GM23338 (cell line): Measurements from ENCODE around the gene RXRA. TPM values are rescaled to one million over a fixed set of nuclear protein-coding genes. Genes with fewer than 3 reads are reported as not detected.

Experiments used
- EZH2 ChIP-seq: fragments of 200-600 bp; sonication (generic); IDR thresholded peaks from one replicate; pipeline ENCODE4 v1.8.0; 2017; ENCODE audit warnings: antibody characterized with exemption, mild to moderate bottlenecking, low read depth; ENCODE audit not compliant: unreplicated experiment
- JUNB ChIP-seq: IDR thresholded peaks from one replicate; pipeline ENCODE4 v1.6.1; 2016; ENCODE audit warnings: antibody characterized with exemption; ENCODE audit not compliant: unreplicated experiment
- POLR2AphosphoS5 ChIP-seq: IDR thresholded peaks from 2 replicates; pipeline ENCODE4 v1.6.1; 2016; ENCODE audit warnings: antibody characterized with exemption, low read depth
- ZNF114 ChIP-seq: fragments of 250-450 bp; sonication (Bioruptor Pico); IDR thresholded peaks from 2 replicates; pipeline ENCODE4 v1.5.0; 2020; ENCODE audit warnings: mild to moderate bottlenecking, moderate library complexity
- ZNF331 ChIP-seq: fragments of 250-450 bp; sonication (Bioruptor Pico); IDR thresholded peaks from 2 replicates; pipeline ENCODE4 v1.5.0; 2020; ENCODE audit warnings: low read depth, mild to moderate bottlenecking, moderate library complexity
- ZNF462 ChIP-seq: fragments of 250-450 bp; sonication (Bioruptor Pico); IDR thresholded peaks from 2 replicates; pipeline ENCODE4 v1.5.0; 2020; ENCODE audit warnings: mild to moderate bottlenecking, moderate library complexity
- polyA plus RNA-seq: library from polyadenylated mRNA; unstranded; fragments of >200 nt; fragmentation: Nextera tagmentation; extraction: Ambion mirVana; gene quantifications from 2 replicates; pipeline ENCODE4 v1.2.1, GENCODE V29; 2016
- total RNA-seq: library from RNA; depleted of rRNA; stranded (reverse); fragments of >200 nt; shearing (Covaris generic); gene quantifications from 2 replicates; pipeline ENCODE4 v1.2.3, GENCODE V29; 2014
- TF ChIP-seq, protein P1 (sequence below), 2 experiments: fragments of 200-600 bp in 1 of 2; sonication (generic) in 1 of 2; conservative IDR thresholded peaks; 2 replicates each; pipeline versions ENCODE4 v1.5.1 to v1.6.1; 2016 to 2017; ENCODE audit warnings: antibody characterized with exemption in 2 of 2, low read depth in 2 of 2, mild to moderate bottlenecking in 2 of 2, moderate library complexity in 1 of 2

RXRA gene
- total and polyA plus RNA-seq, 2 experiments from 2014 or later = 4.9 to 17.9 TPM

DNA sequence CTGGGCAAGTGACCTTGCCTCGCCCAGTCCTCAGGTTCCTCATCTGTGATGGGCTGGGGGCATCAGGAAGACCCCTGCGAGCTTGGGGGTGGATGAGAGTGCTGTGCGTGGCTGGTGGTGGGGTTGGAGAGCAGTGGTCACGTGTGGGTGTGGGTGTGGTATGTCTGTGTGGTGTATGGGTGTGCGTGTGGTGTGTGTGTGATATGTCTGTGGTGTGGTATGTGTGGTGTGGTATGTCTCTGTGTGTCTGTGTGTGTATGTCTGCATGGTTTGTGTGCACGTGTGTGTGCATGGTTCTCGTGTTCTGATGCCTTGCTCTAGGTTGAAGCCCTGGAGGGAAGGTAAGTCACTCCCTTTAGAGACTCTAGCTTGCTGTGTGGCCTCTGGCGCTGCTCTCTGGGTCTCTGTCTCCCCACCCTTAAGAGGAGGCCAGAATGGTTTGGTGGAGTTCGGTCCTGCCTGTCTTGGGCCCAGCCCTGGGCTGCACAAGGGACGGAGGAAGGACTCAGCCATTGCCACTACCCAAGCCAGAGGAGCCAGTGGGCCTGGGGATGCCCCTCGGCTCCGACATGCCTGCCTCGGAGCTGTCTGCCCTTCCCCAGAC is 87.0 kb downstream of the RXRA start (continued):
- TF ChIP-seq ZNF462 (CRISPR knock-in tag) (no peak), ZNF114 (no peak), ZNF331 (CRISPR knock-in tag) (no peak), JUNB (no peak), POLR2AphosphoS5 (no peak), EZH2 (no peak)
- TF ChIP-seq, protein P1, sequence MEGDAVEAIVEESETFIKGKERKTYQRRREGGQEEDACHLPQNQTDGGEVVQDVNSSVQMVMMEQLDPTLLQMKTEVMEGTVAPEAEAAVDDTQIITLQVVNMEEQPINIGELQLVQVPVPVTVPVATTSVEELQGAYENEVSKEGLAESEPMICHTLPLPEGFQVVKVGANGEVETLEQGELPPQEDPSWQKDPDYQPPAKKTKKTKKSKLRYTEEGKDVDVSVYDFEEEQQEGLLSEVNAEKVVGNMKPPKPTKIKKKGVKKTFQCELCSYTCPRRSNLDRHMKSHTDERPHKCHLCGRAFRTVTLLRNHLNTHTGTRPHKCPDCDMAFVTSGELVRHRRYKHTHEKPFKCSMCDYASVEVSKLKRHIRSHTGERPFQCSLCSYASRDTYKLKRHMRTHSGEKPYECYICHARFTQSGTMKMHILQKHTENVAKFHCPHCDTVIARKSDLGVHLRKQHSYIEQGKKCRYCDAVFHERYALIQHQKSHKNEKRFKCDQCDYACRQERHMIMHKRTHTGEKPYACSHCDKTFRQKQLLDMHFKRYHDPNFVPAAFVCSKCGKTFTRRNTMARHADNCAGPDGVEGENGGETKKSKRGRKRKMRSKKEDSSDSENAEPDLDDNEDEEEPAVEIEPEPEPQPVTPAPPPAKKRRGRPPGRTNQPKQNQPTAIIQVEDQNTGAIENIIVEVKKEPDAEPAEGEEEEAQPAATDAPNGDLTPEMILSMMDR (conservative IDR thresholded peaks at IDR 0.05; ENCODE audit: low read depth in 2 of 2) = no peak
